Measurements from ENCODE around the gene NDUFA11. TPM values are rescaled to one million over a fixed set of nuclear protein-coding genes. Genes with fewer than 3 reads are reported as not detected.

Gene NDUFA11
- total RNA-seq, 1 experiment from 2014 or later = 245 TPM

DNA sequence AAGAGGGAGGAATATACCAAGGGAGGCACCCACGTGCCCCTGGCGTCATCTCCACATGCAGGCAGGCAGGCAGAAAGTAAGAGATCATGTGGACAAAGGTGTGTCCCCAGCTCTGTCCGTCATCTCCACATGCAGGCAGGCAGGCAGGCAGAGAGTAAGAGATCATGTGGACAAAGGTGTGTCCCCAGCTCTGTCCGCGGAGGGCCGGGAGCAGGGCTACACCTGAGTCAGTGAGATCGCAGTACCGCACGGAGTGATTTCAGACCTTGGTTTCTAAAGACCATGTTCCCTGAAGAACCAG is 32.7 kb upstream of the NDUFA11 start:
- H3K27ac ChIP-seq = no peak overlapping the region
- DNase-seq = no peak
- H3K27me3 ChIP-seq = no peaks in the 10 kb centered on the region
- H3K9me3 ChIP-seq (replicated peaks) = no peaks in the 10 kb centered on the region
- H3K36me3 ChIP-seq = peaks cover 27% of the 10 kb centered on the region
- no peaks in the 10 kb centered on the region for H3K4me1 ChIP-seq
- no peak overlapping the region for H3K4me3 ChIP-seq

DNA sequence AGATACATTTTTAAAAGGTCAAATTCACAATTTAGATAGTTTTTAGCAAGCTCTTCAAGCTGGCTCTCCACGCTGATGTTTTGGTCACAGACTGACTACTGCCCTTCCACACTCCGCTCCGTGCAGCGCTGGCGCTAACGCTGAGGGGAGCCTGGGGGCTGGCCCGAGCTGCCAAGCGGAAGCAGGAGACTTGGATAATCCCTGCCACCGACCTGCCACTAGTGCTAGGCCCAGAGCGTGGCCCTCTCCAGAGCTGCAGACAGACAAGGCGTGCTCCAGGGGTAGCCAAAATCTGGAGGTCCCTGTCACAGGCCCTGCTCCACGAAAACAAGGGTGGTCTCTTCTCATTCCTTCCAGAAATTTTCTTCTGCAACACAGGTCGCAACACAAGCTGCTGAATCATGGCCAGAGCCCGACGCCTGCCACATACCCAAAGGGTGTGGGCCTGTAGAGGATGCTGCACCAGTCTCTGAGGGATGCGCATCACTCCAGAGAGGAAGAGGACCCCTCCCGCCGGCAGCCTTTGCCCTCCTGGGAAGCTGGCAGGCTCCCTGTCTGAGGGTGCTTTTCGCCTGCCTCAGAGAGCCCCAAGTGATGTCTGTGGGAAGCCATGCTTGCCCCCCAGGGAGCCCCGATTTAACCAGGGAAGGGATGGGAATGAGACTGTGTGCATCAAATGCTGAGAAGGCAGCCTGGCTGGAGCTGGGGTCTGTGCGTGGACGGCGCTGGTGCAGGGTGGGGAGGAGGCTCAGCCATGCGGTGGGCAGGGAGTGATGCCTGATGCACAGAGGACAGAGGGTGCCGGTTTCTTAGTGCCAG is 32.1 kb upstream of the NDUFA11 start:
- H3K4me1 ChIP-seq = no peaks in the 10 kb centered on the region
- H3K36me3 ChIP-seq = peaks cover 28% of the 10 kb centered on the region
- no peak overlapping the region for H3K4me3 ChIP-seq
- no peak for DNase-seq
- no peaks in the 10 kb centered on the region for H3K9me3 ChIP-seq (replicated peaks)
- H3K27ac ChIP-seq = no peak overlapping the region
- no peaks in the 10 kb centered on the region for H3K27me3 ChIP-seq

DNA sequence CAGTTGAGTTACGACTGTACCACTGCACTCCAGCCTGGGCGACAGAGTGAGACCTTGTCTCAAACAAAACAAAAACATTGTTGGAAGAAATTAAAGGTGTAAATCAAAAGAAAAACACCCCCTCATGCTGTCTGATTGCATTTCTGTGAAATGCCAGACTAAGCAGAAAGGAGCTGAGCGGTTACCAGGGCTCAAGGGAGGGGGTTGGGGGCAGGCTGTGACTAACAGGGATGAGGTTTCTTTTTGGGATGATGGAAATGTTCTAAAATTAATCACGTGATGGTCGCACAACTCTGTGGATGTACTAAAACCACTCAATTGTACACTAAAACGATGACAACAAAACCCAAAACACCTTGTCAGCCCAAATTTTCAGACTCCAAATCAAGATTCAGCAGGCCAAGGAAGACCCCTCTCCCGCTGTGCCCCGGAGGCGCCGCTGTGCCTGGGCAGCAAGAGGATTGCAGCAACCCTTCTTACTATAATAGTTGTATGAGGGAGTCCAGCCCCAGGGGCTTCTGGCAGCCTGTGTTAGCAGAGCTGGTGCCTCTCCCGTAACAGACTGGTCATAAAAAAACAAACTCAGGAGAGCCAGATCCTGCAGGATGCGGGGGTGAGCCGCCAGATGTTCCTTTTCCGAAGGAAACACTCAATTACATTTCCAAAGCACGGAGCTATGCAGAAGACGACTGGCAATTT is 31.3 kb upstream of the NDUFA11 start:
- peaks cover 31% of the 10 kb centered on the region for H3K36me3 ChIP-seq
- H3K4me3 ChIP-seq = no peak overlapping the region
- H3K27ac ChIP-seq = no peak overlapping the region
- no peaks in the 10 kb centered on the region for H3K27me3 ChIP-seq
- H3K9me3 ChIP-seq (replicated peaks) = no peaks in the 10 kb centered on the region
- DNase-seq = no peak
- no peaks in the 10 kb centered on the region for H3K4me1 ChIP-seq

DNA sequence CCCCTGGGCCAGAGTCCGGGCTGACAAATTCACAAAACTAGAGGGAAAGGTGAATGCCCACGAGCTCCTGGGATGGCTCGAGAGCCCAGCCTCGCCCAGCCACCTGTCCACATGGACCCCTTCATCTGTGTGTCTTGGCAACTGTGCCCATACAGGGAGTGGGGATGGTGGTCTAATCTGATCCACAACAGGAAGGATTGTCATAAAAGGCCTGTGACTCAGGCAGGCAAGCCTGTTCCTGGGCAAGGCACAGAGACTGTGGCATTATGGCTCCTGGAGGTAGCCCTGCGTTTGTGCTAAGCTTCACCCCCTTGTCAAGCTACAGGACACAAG is 30.4 kb upstream of the NDUFA11 start:
- no peak overlapping the region for H3K27ac ChIP-seq
- H3K4me1 ChIP-seq = no peaks in the 10 kb centered on the region
- no peaks in the 10 kb centered on the region for H3K9me3 ChIP-seq (replicated peaks)
- no peak for DNase-seq
- H3K36me3 ChIP-seq = peaks cover 31% of the 10 kb centered on the region
- H3K4me3 ChIP-seq = no peak overlapping the region
- no peaks in the 10 kb centered on the region for H3K27me3 ChIP-seq

DNA sequence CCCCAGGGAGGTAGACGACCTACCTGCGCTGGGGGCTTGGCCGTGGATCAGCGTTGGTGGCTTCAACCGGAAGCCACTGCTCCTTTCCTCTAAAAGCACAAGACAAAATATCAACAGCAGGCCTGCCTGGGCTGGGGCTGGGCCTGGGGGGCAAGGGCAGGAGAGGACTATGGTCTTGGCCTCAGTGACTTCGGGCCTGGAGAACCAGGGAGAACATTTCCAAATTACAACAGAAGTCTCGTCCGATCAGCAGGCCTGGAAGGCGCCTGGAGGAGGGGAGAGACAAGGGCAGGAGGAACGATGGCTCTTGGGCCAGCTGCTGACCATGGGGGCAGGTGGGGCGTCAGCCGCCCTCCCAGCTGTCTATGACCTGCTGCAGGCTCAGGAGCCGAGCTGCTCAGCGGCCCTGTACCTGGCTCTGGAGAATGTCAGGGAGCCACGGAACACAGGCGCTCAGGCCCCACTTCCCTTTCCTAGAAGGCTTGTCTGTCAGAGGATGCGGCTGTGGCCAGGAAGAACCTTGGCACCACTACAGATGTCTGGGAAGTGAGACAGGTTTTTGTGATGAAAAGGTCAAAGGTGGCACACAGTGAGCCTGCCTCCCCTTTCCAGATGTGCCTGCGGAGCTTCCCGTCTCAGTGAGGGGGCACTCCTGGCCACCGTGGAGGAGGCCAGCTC is 29.9 kb upstream of the NDUFA11 start:
- Histone ChIP-seq H3K27ac (no peak overlapping the region), H3K36me3 (peaks cover 34% of the 10 kb centered on the region), H3K27me3 (no peaks in the 10 kb centered on the region), H3K4me1 (no peaks in the 10 kb centered on the region), H3K4me3 (no peak overlapping the region), H3K9me3 (replicated peaks) (no peaks in the 10 kb centered on the region)
- no peak for DNase-seq

DNA sequence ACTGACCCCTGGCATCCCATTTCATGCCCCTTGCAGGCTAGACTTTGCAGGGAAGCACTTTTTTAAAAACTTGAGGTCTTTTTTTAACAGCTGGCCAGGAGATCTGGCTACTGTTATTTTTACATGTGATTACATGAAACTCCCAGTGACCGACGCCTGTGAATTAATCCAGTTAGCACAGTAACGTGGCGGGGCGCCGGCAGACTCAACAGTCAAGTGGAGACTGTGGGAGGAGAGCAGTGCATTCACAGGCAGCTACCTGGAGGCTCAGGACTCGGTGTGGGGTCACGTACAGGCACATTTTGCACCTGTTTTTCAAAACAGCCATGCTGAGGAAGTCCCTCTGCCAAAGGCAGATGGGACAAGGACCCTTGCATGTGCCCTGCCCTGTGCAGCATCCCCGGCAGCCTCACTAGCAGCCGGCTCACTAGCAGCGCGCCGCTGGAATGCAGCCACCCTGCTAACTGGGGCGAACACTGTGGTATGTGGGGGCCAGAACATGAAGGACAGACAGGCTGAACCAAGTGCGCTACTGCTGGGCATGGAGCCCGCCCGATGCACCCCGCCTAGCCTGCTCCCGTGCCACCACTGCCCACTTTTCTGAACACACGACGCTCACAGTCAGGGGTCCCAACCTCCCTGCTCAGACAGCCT is 29.1 kb upstream of the NDUFA11 start:
- no peak overlapping the region for H3K4me3 ChIP-seq
- no peak overlapping the region for H3K27ac ChIP-seq
- peaks cover 36% of the 10 kb centered on the region for H3K36me3 ChIP-seq
- DNase-seq = no peak
- no peaks in the 10 kb centered on the region for H3K27me3 ChIP-seq
- H3K9me3 ChIP-seq (replicated peaks) = no peaks in the 10 kb centered on the region
- no peaks in the 10 kb centered on the region for H3K4me1 ChIP-seq

DNA sequence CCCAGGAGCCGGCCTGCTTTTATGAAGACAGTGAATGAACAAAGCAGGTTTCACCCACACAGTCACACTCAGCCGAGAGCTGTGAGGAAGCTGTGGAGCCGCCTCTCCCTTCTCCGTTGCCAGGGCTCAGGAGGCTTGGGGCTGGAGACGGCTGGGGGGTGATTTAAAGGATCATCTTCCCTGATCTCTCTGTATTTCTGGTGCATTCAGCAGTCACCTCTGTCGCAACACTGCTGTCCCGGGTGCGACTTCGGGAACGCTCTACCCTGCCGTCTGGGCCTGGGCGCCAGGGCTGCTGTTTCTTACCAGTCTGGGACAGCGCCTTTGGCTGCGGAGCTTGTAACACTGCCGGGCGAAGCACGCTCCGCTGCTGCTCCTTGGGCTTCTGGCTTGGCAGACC is 28.6 kb upstream of the NDUFA11 start:
- H3K4me1 ChIP-seq = no peaks in the 10 kb centered on the region
- no peaks in the 10 kb centered on the region for H3K9me3 ChIP-seq (replicated peaks)
- H3K27me3 ChIP-seq = no peaks in the 10 kb centered on the region
- no peak overlapping the region for H3K27ac ChIP-seq
- H3K36me3 ChIP-seq = peaks cover 35% of the 10 kb centered on the region
- no peak overlapping the region for H3K4me3 ChIP-seq
- no peak for DNase-seq

DNA sequence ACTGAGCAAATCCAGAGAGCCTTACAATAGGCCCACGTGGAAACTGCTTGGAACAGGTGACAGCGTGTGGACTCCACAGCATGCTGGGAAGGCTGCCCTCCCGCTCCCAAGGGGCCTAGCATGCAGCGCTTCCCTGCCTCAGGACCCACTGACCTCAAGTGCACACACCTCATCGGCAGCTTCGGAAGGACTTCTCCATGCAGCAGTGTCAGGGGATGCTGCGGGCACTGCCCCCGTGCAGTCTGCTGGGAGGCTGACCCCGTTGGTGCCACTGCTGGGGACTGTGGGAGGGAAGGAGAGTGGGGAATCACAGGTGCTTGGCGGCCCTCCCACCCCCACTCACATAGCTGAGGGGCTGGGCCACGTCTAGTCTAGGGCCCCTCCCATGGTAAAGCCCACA is 27.7 kb upstream of the NDUFA11 start:
- peaks cover 33% of the 10 kb centered on the region; the same call in 1 of the 2 replicates for H3K36me3 ChIP-seq
- no peak for DNase-seq
- H3K27me3 ChIP-seq = no peaks in the 10 kb centered on the region
- no peak overlapping the region for H3K4me3 ChIP-seq
- no peaks in the 10 kb centered on the region for H3K9me3 ChIP-seq (replicated peaks)
- H3K27ac ChIP-seq = no peak overlapping the region
- H3K4me1 ChIP-seq = no peaks in the 10 kb centered on the region

DNA sequence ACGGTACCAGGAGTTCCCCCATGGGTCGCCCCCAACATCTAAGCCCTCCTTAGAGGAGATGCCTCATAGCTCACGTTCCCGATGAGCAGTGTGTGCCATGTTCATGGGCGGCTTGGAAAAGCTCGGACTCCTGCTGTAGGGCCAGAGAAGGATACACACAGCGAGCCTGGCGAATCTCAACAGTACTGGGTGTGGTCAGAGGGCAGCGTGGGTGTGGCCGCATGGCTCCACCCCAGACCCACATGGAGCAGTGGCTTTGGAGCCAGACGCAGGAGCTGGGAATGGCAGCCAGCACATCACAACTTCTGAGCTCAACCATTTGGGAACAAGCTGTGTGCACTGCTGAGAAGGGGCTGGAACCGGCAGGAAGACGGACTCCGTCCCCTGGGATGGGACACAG is 26.0 kb upstream of the NDUFA11 start:
- no peaks in the 10 kb centered on the region for H3K27me3 ChIP-seq
- no peak overlapping the region for H3K27ac ChIP-seq
- H3K4me1 ChIP-seq = no peaks in the 10 kb centered on the region
- DNase-seq = no peak
- H3K4me3 ChIP-seq = no peak overlapping the region
- H3K9me3 ChIP-seq (replicated peaks) = no peaks in the 10 kb centered on the region
- peaks cover 42% of the 10 kb centered on the region; the same call in 1 of the 2 replicates for H3K36me3 ChIP-seq

DNA sequence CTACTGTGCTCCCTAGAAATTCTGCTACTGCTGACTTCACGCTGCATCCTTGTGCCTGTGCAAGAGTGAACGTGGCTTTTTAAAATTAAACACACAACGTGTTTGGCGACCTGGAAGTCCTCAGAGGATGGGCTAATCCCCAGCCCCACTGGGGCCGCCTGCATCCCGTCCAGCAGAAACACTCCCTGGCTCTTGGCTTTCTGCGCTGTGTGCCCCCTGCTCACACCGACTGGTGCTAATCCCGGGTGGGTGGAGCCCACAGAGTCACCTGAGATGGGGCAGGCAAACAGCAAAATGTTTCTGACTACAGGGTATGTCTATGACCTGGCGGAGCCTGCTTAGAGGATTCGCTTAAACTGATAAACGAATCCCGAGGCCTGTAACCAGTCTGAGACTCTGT is 25.6 kb upstream of the NDUFA11 start:
- no peak for DNase-seq
- Histone ChIP-seq H3K27me3 (no peaks in the 10 kb centered on the region), H3K9me3 (replicated peaks) (no peaks in the 10 kb centered on the region), H3K36me3 (peaks cover 41% of the 10 kb centered on the region; the same call in 1 of the 2 replicates), H3K4me3 (no peak overlapping the region), H3K27ac (no peak overlapping the region), H3K4me1 (no peaks in the 10 kb centered on the region)

DNA sequence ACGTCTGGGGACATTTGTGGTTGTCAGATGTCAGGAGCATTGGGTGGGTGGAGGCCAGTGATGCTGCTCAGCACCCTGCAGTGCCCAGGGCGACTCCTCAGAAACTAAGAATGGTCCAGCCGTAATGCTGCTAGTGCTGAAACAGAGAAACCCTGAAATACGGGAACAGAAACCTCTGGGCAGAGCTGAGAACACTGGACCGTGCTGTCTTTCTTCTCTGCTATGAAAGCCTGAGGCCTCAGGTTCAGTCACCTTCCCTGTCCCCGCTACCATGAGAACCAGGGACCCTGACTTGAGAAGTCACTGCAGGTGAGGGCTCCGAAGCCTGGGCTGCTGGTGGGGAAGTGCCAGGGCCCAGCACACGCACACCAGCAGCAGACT is 23.8 kb upstream of the NDUFA11 start:
- DNase-seq = no peak
- Histone ChIP-seq H3K4me1 (no peaks in the 10 kb centered on the region), H3K4me3 (no peak overlapping the region), H3K9me3 (replicated peaks) (no peaks in the 10 kb centered on the region), H3K36me3 (peaks cover 29% of the 10 kb centered on the region; the same call in 1 of the 2 replicates), H3K27ac (no peak overlapping the region), H3K27me3 (no peaks in the 10 kb centered on the region)

DNA sequence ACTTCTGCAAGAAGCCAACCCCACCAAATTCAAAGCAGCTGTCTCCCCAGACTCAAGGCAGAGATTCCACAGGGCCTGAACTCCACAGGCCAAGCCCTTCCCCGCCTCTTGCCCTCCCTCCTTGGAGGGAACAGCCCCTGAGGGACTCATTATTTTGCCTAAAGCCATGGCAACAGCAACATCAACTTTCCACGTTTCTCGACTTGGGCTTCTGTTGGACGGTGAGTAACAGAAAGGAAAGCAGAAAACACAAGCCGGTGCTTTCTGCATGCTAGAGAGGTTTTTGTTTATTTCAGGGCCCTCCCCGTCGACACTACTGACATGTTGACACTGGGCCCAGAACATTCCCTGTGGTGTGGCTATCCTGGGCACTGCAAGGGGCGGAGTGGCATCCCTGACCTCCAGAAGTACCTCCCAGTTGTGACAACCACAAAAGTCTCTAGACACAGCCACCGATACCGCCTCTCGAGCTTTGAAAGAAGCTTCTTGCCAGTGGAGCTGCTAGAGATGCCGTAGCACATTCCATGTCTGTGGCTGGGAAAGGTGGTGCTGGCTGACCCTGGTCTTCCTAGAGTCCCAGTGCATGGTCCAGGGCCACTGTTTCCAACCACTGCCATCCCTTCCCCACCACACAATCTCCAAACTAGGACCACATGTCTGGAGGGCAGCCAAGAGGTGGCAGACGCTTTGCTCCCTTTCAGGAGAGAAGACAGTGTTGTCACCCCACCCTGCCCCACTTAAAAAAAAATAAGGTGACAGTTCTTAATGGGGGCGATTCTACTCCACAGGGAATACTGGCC is 23.3 kb upstream of the NDUFA11 start:
- DNase-seq = no peak
- Histone ChIP-seq H3K27ac (no peak overlapping the region), H3K36me3 (peaks cover 31% of the 10 kb centered on the region), H3K9me3 (replicated peaks) (no peaks in the 10 kb centered on the region), H3K4me1 (no peaks in the 10 kb centered on the region), H3K4me3 (no peak overlapping the region), H3K27me3 (no peaks in the 10 kb centered on the region)

DNA sequence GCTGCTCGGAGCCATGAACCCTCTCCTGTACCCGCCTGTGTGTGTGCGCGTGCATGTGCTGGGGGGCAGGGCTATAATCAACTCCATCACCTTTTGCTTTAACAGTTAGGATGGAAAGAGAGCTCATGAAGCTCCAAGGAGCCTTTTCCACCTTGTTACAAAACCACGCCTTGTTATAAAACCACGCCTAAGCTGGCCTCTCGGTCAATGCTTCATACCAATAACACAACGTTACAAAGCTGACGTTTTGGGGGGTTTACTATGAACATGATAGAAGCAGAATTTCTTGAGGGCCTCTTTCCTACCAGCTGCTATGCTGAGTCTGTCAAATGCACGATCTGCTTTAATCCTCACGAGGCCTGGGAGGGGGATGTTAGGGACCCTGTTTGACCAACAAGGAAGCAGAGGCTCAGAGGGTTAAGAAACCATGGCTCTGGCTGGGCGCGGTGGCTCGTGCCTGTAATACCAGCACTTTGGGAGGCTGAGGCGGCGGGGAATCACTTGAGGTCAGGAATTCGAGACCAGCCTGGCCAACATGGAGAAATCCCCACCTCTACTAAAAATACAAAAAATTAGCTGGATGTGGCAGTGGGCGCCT is 22.3 kb upstream of the NDUFA11 start:
- no peak overlapping the region for H3K27ac ChIP-seq
- H3K9me3 ChIP-seq (replicated peaks) = no peaks in the 10 kb centered on the region
- H3K36me3 ChIP-seq = peaks cover 27% of the 10 kb centered on the region
- DNase-seq = no peak
- H3K4me1 ChIP-seq = no peaks in the 10 kb centered on the region
- no peaks in the 10 kb centered on the region for H3K27me3 ChIP-seq
- no peak overlapping the region for H3K4me3 ChIP-seq

DNA sequence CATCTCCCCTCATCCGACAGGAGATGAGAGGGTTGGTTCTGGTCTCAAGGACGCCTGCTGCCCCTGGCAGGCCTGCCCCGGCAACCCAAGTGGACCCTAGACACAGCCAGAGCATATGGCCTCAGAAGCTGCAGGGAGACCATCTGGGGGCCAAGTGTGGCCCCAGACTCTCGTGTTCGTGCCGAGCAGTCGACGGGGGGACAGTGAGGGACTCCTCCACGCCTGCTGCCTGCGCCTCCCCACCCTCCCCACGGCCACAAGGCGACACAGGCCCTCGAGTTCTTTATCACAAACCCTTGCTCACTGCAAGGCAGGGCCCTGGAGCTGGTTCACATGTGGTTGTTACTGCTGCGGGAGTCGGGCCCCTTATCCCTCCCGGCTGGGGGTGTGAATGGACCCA is 19.8 kb upstream of the NDUFA11 start:
- Histone ChIP-seq H3K4me1 (no peaks in the 10 kb centered on the region), H3K4me3 (no peak overlapping the region), H3K9me3 (replicated peaks) (no peaks in the 10 kb centered on the region), H3K27ac (no peak overlapping the region), H3K27me3 (no peaks in the 10 kb centered on the region), H3K36me3 (peaks cover 30% of the 10 kb centered on the region)
- no peak for DNase-seq
